ENCODE measurements around the gene C1orf35.

C1orf35 gene

DNA sequence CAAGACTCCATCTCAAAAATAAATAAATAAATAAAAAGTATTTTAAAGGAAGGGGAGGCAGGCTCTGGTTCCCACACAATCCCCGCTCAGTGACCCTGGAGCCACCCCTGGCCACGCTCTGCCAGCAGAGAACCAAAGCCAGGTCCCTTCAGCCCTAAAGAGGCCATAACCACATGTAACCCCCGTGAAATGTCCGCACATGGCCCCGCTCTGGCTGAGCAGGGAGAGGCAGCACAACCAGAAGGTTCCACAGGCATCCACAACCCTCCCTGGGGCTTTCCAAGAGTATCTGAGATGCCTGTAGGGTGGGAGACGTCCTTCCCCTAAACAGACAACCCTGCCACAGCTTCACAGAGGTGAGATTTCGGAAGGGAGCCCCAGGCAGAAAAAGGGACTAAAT lies 22.0 kb downstream of the C1orf35 start:
- ATAC-seq, result no peak

DNA sequence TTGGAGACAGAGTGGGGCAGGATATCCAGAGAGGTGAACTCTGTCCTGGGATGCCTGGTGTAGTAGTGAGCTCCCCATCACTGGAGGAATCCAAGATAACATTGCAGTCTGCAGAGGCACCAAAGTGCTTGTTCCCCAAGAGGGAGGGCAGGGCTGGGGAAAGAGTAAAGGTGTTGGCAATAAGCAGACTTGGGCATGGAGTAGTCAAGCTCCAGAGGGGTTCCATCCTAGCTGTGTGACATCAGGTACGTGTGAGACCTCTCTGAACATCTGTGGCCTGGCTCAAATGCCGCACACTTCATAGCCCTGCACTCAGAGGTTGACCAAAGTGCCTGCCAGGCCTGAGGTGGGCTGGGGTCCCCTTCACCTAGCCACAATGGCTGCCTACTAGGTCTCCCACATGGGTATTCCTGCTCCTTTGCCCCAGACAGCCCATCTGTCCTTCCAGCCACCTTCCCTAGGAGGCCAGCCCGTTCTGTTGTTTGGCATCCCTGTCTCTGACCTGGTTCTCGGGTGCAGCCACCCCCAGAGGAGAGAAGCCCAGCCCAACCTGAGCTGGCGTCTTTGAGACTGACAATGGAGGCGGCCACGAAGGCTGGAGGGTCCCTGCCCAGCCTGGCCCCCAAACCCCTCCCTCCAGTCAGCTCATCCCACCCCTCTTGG lies 23.4 kb downstream of the C1orf35 start:
- no peak for ATAC-seq
- TF ChIP-seq TCF4 (CRISPR knock-in tag; IDR thresholded peaks at IDR 0.05; ENCODE audit: borderline replicate concordance) (no peak), ZNF70 (CRISPR knock-in tag; IDR thresholded peaks at IDR 0.05) (no peak), OSR1 (CRISPR knock-in tag; IDR thresholded peaks at IDR 0.05) (no peak), PPARA (CRISPR knock-in tag; IDR thresholded peaks at IDR 0.05; ENCODE audit: borderline replicate concordance) (no peak), TSHZ2 (CRISPR knock-in tag; IDR thresholded peaks at IDR 0.05) (no peak), ZFP3 (CRISPR knock-in tag; IDR thresholded peaks at IDR 0.05) (no peak), CSDC2 (CRISPR knock-in tag; IDR thresholded peaks at IDR 0.05) (no peak), BACH2 (CRISPR knock-in tag; IDR thresholded peaks at IDR 0.05; ENCODE audit: borderline replicate concordance) (no peak), TOX (CRISPR knock-in tag; IDR thresholded peaks at IDR 0.05; ENCODE audit: borderline replicate concordance) (no peak), CREB5 (CRISPR knock-in tag; IDR thresholded peaks at IDR 0.05; ENCODE audit: low read depth) (no peak), POU6F1 (CRISPR knock-in tag; IDR thresholded peaks at IDR 0.05; ENCODE audit: borderline replicate concordance, low read depth) (no peak), ZNF565 (CRISPR knock-in tag; conservative IDR thresholded peaks at IDR 0.05; ENCODE audit: low read depth) (no peak), ZFP30 (CRISPR knock-in tag; IDR thresholded peaks at IDR 0.05) (no peak), RARB (CRISPR knock-in tag; IDR thresholded peaks at IDR 0.05) (no peak), GLIS3 (CRISPR knock-in tag; IDR thresholded peaks at IDR 0.05) (no peak), SNAI2 (CRISPR knock-in tag; IDR thresholded peaks at IDR 0.05) (no peak), ZC3H10 (CRISPR knock-in tag; IDR thresholded peaks at IDR 0.05) (no peak)
- TF ChIP-seq, protein P1, sequence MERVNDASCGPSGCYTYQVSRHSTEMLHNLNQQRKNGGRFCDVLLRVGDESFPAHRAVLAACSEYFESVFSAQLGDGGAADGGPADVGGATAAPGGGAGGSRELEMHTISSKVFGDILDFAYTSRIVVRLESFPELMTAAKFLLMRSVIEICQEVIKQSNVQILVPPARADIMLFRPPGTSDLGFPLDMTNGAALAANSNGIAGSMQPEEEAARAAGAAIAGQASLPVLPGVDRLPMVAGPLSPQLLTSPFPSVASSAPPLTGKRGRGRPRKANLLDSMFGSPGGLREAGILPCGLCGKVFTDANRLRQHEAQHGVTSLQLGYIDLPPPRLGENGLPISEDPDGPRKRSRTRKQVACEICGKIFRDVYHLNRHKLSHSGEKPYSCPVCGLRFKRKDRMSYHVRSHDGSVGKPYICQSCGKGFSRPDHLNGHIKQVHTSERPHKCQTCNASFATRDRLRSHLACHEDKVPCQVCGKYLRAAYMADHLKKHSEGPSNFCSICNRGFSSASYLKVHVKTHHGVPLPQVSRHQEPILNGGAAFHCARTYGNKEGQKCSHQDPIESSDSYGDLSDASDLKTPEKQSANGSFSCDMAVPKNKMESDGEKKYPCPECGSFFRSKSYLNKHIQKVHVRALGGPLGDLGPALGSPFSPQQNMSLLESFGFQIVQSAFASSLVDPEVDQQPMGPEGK (CRISPR knock-in tag; IDR thresholded peaks at IDR 0.05; ENCODE audit: borderline replicate concordance), result no peak
- TF ChIP-seq, protein P2, sequence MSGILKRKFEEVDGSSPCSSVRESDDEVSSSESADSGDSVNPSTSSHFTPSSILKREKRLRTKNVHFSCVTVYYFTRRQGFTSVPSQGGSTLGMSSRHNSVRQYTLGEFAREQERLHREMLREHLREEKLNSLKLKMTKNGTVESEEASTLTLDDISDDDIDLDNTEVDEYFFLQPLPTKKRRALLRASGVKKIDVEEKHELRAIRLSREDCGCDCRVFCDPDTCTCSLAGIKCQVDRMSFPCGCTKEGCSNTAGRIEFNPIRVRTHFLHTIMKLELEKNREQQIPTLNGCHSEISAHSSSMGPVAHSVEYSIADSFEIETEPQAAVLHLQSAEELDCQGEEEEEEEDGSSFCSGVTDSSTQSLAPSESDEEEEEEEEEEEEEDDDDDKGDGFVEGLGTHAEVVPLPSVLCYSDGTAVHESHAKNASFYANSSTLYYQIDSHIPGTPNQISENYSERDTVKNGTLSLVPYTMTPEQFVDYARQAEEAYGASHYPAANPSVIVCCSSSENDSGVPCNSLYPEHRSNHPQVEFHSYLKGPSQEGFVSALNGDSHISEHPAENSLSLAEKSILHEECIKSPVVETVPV (CRISPR knock-in tag; IDR thresholded peaks at IDR 0.05), result no peak

More for the DNA sequence above, 22.0 kb downstream of the C1orf35 start:
- TF ChIP-seq, protein P1 (CRISPR knock-in tag; IDR thresholded peaks at IDR 0.05; ENCODE audit: borderline replicate concordance), result no peak
